ENCODE data around the gene EBLN2.

The EBLN2 gene

DNA sequence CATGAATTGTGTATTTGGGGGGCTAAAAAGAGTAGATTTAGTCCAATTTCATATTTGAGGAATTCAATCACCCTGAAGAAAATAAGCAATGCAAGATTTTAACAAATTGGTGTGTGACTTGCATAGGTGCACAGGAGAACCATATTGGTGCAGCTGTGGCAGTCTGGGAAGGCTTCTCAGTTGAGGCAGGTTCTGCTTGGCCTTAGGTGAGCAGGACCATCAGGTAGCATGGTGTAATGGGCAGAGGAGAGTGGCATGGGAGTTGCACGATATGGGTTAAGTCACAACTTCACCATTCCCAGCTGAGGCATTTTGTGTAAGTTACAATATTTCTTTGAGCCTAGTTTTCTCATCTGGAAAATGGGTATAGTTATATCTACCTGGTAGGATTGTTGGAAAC is 10.5 kb downstream of the EBLN2 start:
- no peak for DNase-seq (ENCODE audit: low spot score)
- no peak overlapping the region for H3K4me3 ChIP-seq
- no peak overlapping the region for H3K27ac ChIP-seq
- TF ChIP-seq, protein P1, sequence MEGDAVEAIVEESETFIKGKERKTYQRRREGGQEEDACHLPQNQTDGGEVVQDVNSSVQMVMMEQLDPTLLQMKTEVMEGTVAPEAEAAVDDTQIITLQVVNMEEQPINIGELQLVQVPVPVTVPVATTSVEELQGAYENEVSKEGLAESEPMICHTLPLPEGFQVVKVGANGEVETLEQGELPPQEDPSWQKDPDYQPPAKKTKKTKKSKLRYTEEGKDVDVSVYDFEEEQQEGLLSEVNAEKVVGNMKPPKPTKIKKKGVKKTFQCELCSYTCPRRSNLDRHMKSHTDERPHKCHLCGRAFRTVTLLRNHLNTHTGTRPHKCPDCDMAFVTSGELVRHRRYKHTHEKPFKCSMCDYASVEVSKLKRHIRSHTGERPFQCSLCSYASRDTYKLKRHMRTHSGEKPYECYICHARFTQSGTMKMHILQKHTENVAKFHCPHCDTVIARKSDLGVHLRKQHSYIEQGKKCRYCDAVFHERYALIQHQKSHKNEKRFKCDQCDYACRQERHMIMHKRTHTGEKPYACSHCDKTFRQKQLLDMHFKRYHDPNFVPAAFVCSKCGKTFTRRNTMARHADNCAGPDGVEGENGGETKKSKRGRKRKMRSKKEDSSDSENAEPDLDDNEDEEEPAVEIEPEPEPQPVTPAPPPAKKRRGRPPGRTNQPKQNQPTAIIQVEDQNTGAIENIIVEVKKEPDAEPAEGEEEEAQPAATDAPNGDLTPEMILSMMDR (IDR thresholded peaks at IDR 0.05), result no peak

DNA sequence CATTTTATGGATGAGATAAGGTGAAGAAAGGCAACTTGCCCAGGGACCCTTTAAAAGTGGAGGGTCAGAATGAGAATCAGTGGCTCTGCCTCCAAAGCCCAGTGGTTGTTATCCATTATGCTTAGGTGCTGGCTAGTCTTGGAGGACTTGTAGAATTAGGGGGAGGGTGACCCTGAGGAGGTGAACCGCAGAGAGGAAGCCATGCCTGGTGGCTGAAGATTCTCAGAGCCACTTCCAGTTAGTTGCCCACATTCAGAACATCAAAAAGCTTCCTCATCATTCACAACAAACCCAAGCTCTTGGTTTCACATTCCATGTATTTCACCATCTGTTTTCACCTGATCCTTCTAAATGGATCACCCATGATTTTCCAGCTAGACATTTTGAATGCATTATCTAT is 11.2 kb downstream of the EBLN2 start:
- Histone ChIP-seq H3K27ac (no peak overlapping the region), H3K4me3 (no peak overlapping the region)
- TF ChIP-seq, protein P1 (IDR thresholded peaks at IDR 0.05), result no peak
- no peak for DNase-seq (ENCODE audit: low spot score)

DNA sequence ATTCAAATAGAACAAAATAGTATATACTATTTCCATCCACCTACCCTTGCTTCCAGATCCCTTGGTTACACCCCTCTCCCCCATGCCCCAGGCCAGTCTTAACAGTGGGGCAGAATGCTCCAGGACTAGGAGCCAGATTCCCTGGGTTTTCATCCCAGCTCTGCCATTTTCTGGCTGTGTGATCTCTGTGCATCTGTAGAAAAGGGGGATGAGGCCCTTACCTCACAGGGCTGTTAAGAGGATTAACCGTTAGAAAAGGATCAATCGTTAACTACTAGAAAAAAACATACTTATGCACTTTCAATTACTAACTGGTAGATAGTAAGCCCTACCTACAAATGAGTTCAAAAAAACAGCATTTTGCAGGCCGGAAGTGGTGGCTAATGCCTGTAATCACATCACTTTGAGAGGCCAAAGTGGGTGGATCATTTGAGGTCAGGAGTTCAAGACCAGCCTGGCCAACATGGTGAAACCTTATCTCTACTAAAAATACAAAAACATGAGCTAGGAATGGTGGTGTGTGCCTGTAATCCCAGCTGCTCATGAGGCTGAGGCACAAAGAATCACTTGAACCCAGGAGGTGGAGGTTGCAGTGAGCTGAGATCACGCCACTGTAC is 11.7 kb downstream of the EBLN2 start:
- TF ChIP-seq, protein P1 (IDR thresholded peaks at IDR 0.05), result no peak
- Histone ChIP-seq H3K27ac (no peak overlapping the region), H3K4me3 (no peak overlapping the region)
- DNase-seq (ENCODE audit: low spot score), result no peak

DNA sequence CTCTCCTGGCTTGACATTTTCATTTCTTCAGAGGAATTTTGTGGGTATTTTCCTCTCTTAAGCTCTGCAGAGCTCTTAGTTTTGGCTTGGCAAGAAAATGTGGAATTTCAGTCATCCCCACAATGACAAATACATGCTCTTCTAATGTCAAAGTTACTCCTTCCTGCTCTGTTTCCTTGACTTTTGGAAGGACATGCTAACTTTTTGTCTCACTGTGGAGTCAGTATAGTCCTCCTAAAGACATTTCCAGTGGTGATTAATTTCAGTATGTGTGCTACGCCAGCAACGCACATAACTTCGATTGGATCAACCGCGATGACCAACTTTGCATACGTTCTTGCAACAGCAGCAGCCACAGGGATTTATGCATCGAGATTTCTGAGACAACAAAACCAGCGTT is 13.3 kb downstream of the EBLN2 start:
- no peak overlapping the region for H3K4me3 ChIP-seq
- no peak for DNase-seq (ENCODE audit: low spot score)
- TF ChIP-seq, protein P1 (IDR thresholded peaks at IDR 0.05), result no peak
- H3K27ac ChIP-seq, result no peak overlapping the region

DNA sequence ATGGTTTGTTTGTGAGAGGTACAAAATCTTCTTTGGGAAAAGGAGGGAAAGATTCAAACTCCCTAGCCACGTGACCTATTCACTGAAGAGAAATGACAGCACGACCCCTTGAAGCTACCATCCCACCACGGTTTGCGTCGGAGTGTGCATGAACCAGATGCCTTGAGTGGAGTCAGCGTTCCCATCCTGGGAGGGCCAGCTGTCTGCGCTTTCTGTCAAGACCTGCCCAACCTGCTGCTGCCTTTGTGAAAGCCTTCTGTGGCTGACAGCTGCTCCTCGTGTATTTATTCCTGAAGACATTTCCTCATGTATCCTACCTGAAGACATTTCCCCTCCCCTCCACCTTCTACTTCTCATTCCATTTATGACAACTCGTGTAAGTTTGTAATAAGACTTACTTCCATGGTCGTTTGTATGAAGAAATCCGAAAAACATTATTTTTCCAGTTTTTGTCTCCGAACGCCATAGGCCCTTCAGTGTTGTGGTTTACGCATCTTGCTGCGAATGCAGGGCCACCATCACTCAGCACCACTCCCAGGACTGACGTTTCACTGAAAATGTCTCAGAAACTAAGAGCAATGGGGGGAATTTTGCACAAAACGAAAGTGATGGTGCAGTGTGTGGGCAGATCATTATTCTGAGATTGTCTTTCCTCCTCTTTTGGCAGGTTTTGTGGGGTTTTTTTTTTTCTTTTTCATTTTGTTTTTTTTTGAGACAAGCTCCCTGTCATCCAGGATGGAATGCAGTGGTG is 18.9 kb downstream of the EBLN2 start:
- H3K4me3 ChIP-seq, result no peak overlapping the region
- no peak for DNase-seq (ENCODE audit: low spot score)
- no peak overlapping the region for H3K27ac ChIP-seq
- TF ChIP-seq, protein P1 (IDR thresholded peaks at IDR 0.05), result no peak

DNA sequence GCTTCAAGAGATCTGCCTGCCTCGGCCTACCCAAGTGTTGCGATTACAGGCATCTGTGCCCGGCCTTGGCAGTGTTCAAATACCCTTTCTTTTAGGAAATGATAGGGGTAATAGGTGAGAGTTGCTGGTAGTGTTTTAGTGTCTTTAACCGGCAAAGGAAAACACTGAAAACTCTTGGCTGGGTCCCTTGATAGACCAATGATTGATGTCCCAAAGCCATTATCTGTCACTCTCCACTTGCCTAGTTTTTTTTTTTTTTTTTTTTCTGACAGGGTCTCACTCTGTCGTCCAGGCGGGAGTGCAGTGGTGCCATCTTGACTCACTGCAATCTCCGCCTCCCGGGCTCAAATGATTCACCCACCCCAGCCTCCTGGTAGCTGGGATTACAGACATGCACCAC is 19.7 kb downstream of the EBLN2 start:
- DNase-seq (ENCODE audit: low spot score), result no peak
- Histone ChIP-seq H3K27ac (no peak overlapping the region), H3K4me3 (no peak overlapping the region)
- TF ChIP-seq, protein P1 (IDR thresholded peaks at IDR 0.05), result no peak

DNA sequence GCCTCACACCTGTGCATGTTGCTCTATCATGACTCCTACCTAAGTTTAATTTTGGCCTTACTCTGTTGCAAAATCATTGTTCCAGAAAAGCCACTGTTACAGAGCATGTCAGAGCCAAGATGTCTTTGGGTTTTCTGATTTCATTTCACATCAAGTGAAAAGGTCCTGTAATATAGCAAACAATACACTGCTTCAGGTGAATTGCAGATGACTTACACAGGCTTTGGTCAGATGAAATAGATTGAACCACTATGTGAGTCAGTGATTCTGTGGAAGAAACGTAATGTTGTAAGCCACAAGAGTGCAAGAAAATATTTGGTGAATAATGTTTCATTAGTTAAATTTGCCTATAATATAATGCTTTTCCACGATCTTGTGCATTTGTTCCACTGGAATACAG is 22.7 kb downstream of the EBLN2 start:
- DNase-seq (ENCODE audit: low spot score), result no peak
- no peak overlapping the region for H3K27ac ChIP-seq
- no peak overlapping the region for H3K4me3 ChIP-seq
- TF ChIP-seq, protein P1 (IDR thresholded peaks at IDR 0.05), result no peak
